ENCODE data around the gene MVB12B. TPM values are rescaled to one million over a fixed set of nuclear protein-coding genes. Genes with fewer than 3 reads are reported as not detected.

MVB12B gene
- total RNA-seq, 1 donor from 2014 or later, result 12.8 TPM

DNA sequence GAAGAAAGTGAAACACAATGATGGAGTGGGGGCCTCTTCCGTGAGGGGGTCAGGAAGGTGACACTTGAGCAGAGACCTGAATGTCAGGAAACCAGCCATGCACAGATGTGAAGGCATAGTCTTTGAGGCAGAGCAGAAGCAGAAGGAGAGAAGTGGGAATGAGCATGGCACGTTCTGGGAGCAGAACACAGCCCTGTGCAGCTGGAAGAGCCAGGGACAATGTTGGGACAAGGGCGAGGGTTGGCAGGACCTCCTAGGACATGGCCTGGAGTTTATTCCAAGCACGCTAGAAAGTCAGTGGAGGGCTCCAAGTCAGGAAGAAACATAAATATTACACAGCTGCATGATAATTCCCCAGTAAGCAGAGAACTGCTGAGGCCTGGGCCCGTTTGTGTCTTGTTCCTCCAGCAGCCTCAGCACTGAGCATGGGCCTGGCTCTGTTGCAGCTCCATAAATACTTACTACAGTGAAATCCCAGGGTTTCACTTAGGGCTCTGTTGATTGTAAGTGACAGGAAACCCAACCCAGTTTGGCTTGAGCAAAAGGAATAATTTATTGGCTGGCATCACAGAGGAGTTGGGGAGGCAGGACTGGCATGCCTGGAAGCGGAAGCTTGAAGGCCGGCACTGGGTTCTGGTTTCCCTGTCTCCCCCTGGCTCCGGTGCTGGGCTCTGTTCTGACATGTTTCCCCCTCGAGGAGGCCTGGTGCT lies 66.2 kb downstream of the MVB12B start:
- FAIRE-seq, result no peak
- Mint-ChIP-seq H3K27me3 (ENCODE audit: low read depth, unreplicated experiment) (no peaks in the 10 kb centered on the region), H3K4me3 (ENCODE audit: unreplicated experiment) (no peak overlapping the region), H3K27ac (ENCODE audit: unreplicated experiment) (no peak overlapping the region), H3K36me3 (ENCODE audit: low read depth, unreplicated experiment) (peaks cover 26% of the 10 kb centered on the region), H3K4me1 (ENCODE audit: low read depth, unreplicated experiment) (peaks cover 22% of the 10 kb centered on the region), H3K9me3 (ENCODE audit: unreplicated experiment) (no peaks in the 10 kb centered on the region)
- H3K27ac ChIP-seq (ENCODE audit: low read depth, low read length), result no peak overlapping the region
- no peak overlapping the region for H2AFZ ChIP-seq (ENCODE audit: low read depth, low read length)
- H3K4me3 ChIP-seq (ENCODE audit: insufficient read depth, low read depth, low read length), result no peak overlapping the region
- H3K36me3 ChIP-seq (ENCODE audit: insufficient read depth, low read length), result no peaks in the 10 kb centered on the region
- peaks cover 6% of the 10 kb centered on the region for H3K4me1 ChIP-seq (ENCODE audit: insufficient read depth, low read length)
- no peaks in the 10 kb centered on the region for H4K20me1 ChIP-seq (ENCODE audit: insufficient read depth, low read length)
- no peaks in the 10 kb centered on the region for H3K79me2 ChIP-seq (ENCODE audit: insufficient read depth, low read length)
- no peak for TF ChIP-seq EZH2 (IDR thresholded peaks at IDR 0.05; ENCODE audit: insufficient read depth, low read length)
- TF ChIP-seq, protein P1, sequence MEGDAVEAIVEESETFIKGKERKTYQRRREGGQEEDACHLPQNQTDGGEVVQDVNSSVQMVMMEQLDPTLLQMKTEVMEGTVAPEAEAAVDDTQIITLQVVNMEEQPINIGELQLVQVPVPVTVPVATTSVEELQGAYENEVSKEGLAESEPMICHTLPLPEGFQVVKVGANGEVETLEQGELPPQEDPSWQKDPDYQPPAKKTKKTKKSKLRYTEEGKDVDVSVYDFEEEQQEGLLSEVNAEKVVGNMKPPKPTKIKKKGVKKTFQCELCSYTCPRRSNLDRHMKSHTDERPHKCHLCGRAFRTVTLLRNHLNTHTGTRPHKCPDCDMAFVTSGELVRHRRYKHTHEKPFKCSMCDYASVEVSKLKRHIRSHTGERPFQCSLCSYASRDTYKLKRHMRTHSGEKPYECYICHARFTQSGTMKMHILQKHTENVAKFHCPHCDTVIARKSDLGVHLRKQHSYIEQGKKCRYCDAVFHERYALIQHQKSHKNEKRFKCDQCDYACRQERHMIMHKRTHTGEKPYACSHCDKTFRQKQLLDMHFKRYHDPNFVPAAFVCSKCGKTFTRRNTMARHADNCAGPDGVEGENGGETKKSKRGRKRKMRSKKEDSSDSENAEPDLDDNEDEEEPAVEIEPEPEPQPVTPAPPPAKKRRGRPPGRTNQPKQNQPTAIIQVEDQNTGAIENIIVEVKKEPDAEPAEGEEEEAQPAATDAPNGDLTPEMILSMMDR (IDR thresholded peaks at IDR 0.05; ENCODE audit: insufficient read depth, low read depth, low read length), result no peak
- no peaks in the 10 kb centered on the region for H3K27me3 ChIP-seq (ENCODE audit: insufficient read depth, low read length)
- no peak for DNase-seq (ENCODE audit: low read depth)
- H3K9me3 ChIP-seq (ENCODE audit: insufficient read depth, low read depth, low read length), result no peaks in the 10 kb centered on the region
- H3K4me2 ChIP-seq (ENCODE audit: low read length), result no peak overlapping the region
- H3K9ac ChIP-seq (ENCODE audit: low read length), result no peak overlapping the region

DNA sequence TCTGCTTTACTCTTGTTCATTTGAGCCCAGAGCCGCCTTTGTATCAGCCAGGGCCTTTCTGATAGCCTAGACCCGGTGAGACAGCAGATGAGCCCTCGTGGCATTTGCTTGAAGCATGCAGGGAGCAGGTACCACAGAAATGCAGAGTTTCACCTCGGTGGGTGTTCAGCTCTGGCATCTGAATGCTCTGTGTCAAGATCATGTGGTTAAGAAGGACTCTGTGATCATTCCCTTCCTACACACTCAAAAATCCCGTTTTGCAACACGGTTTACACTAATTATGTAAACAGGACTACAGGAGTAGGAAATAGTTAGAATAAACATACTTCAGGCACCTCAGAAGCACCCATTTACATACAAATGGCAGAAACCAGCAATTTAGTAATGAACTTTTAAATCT lies 67.2 kb downstream of the MVB12B start:
- Histone ChIP-seq H4K20me1 (ENCODE audit: insufficient read depth, low read length) (peaks cover 2% of the 10 kb centered on the region), H3K27ac (ENCODE audit: low read depth, low read length) (no peak overlapping the region), H3K9ac (ENCODE audit: low read length) (no peak overlapping the region), H2AFZ (ENCODE audit: low read depth, low read length) (no peak overlapping the region), H3K9me3 (ENCODE audit: insufficient read depth, low read depth, low read length) (no peaks in the 10 kb centered on the region), H3K36me3 (ENCODE audit: insufficient read depth, low read length) (no peaks in the 10 kb centered on the region), H3K4me3 (ENCODE audit: insufficient read depth, low read depth, low read length) (no peak overlapping the region), H3K27me3 (ENCODE audit: insufficient read depth, low read length) (no peaks in the 10 kb centered on the region), H3K4me1 (ENCODE audit: insufficient read depth, low read length) (peaks cover 10% of the 10 kb centered on the region), H3K4me2 (ENCODE audit: low read length) (no peak overlapping the region), H3K79me2 (ENCODE audit: insufficient read depth, low read length) (no peaks in the 10 kb centered on the region)
- TF ChIP-seq, protein P1 (IDR thresholded peaks at IDR 0.05; ENCODE audit: insufficient read depth, low read depth, low read length), result no peak
- TF ChIP-seq EZH2 (IDR thresholded peaks at IDR 0.05; ENCODE audit: insufficient read depth, low read length), result no peak
- Mint-ChIP-seq H3K36me3 (ENCODE audit: low read depth, unreplicated experiment) (peaks cover 26% of the 10 kb centered on the region), H3K9me3 (ENCODE audit: unreplicated experiment) (no peaks in the 10 kb centered on the region), H3K27me3 (ENCODE audit: low read depth, unreplicated experiment) (no peaks in the 10 kb centered on the region), H3K4me1 (ENCODE audit: low read depth, unreplicated experiment) (peaks cover 22% of the 10 kb centered on the region), H3K4me3 (ENCODE audit: unreplicated experiment) (no peak overlapping the region), H3K27ac (ENCODE audit: unreplicated experiment) (no peak overlapping the region)
- no peak for FAIRE-seq
- DNase-seq (ENCODE audit: low read depth), result peak; percentile 56

DNA sequence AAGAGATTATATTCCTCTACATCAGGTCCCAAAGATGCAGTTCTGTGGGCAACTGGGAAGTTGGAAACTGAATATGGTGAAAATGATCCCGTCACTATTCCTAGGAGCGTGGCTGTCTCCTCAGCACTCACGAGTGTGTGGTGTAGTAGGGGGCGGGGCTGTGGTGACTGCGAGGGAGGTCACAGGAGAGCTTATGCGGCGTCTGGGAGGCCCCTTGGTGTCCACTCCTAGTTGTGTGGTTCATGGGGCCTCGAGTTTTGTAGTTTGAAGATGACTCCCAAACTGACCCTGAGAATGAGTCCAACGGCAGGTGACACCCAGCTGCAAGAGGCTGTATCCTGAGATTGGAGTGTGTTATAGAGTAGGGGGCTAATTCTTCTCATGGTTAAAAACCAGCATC lies 68.2 kb downstream of the MVB12B start:
- no peak for DNase-seq (ENCODE audit: low read depth)
- peaks cover 22% of the 10 kb centered on the region for H3K4me1 Mint-ChIP-seq (ENCODE audit: low read depth, unreplicated experiment)
- H3K27ac Mint-ChIP-seq (ENCODE audit: unreplicated experiment), result no peak overlapping the region
- H3K9me3 ChIP-seq (ENCODE audit: insufficient read depth, low read depth, low read length), result no peaks in the 10 kb centered on the region
- no peaks in the 10 kb centered on the region for H3K9me3 Mint-ChIP-seq (ENCODE audit: unreplicated experiment)
- no peaks in the 10 kb centered on the region for H3K27me3 Mint-ChIP-seq (ENCODE audit: low read depth, unreplicated experiment)
- no peak overlapping the region for H3K4me3 ChIP-seq (ENCODE audit: insufficient read depth, low read depth, low read length)
- H3K4me2 ChIP-seq (ENCODE audit: low read length), result no peak overlapping the region
- TF ChIP-seq, protein P1 (IDR thresholded peaks at IDR 0.05; ENCODE audit: insufficient read depth, low read depth, low read length), result no peak
- TF ChIP-seq EZH2 (IDR thresholded peaks at IDR 0.05; ENCODE audit: insufficient read depth, low read length), result no peak
- no peaks in the 10 kb centered on the region for H3K79me2 ChIP-seq (ENCODE audit: insufficient read depth, low read length)
- H3K36me3 Mint-ChIP-seq (ENCODE audit: low read depth, unreplicated experiment), result peaks cover 26% of the 10 kb centered on the region
- H3K9ac ChIP-seq (ENCODE audit: low read length), result no peak overlapping the region
- H3K27me3 ChIP-seq (ENCODE audit: insufficient read depth, low read length), result no peaks in the 10 kb centered on the region
- H3K4me3 Mint-ChIP-seq (ENCODE audit: unreplicated experiment), result no peak overlapping the region
- peak; percentile 17 for FAIRE-seq
- no peak overlapping the region for H2AFZ ChIP-seq (ENCODE audit: low read depth, low read length)
- H3K36me3 ChIP-seq (ENCODE audit: insufficient read depth, low read length), result no peaks in the 10 kb centered on the region
- H4K20me1 ChIP-seq (ENCODE audit: insufficient read depth, low read length), result peaks cover 7% of the 10 kb centered on the region
- peaks cover 17% of the 10 kb centered on the region for H3K4me1 ChIP-seq (ENCODE audit: insufficient read depth, low read length)
- no peak overlapping the region for H3K27ac ChIP-seq (ENCODE audit: low read depth, low read length)

Data from astrocyte (in vitro differentiated cells and primary cell).